Measurements from ENCODE around the gene JAML. TPM values are rescaled to one million over a fixed set of nuclear protein-coding genes. Genes with fewer than 3 reads are reported as not detected.

The JAML gene
- total and polyA plus RNA-seq, 12 donors: 0.50 to 19.5 (median 2.1) TPM

DNA sequence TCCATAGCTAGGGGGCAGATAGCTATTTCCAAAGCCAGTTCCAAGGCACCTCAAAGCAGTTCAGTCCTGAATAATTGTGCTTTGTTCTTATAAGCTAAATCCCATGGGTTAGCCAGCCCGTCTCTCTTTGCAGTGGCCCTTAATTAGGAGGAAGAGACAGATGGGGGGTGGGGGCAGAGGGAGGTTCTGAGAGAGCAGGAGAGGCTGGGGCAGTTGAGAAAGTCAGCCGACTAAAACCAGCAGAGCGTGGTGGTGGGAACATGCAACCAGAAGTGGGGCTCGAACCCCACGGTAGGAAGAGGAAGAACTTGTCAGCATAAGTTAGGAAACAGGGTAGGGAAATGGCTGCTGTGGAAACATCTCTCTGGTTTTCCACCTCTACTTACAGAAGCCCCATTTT is 61.3 kb downstream of the JAML start:
- H3K36me3 ChIP-seq: peaks cover 0 to 6% (median 0%) of the 10 kb centered on the region in 9 donors
- no peak overlapping the region for H3K27ac ChIP-seq
- no peak overlapping the region for H3K4me3 ChIP-seq
- peaks cover 0 to 4% (median 0%) of the 10 kb centered on the region in 7 donors for H3K27me3 ChIP-seq
- 74% methylated on average over 5 of the region's 5 CpGs for WGBS, 2 donors
- no peaks in the 10 kb centered on the region for H3K9me3 ChIP-seq
- H3K4me1 ChIP-seq: peaks cover 0 to 7% (median 0%) of the 10 kb centered on the region in 9 donors
- TF ChIP-seq, protein P1, sequence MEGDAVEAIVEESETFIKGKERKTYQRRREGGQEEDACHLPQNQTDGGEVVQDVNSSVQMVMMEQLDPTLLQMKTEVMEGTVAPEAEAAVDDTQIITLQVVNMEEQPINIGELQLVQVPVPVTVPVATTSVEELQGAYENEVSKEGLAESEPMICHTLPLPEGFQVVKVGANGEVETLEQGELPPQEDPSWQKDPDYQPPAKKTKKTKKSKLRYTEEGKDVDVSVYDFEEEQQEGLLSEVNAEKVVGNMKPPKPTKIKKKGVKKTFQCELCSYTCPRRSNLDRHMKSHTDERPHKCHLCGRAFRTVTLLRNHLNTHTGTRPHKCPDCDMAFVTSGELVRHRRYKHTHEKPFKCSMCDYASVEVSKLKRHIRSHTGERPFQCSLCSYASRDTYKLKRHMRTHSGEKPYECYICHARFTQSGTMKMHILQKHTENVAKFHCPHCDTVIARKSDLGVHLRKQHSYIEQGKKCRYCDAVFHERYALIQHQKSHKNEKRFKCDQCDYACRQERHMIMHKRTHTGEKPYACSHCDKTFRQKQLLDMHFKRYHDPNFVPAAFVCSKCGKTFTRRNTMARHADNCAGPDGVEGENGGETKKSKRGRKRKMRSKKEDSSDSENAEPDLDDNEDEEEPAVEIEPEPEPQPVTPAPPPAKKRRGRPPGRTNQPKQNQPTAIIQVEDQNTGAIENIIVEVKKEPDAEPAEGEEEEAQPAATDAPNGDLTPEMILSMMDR (IDR thresholded peaks at IDR 0.05): no peak
- DNase-seq: no peak
- no peak for ATAC-seq
- intact Hi-C loops (cut with DNase I): no loop called here

DNA sequence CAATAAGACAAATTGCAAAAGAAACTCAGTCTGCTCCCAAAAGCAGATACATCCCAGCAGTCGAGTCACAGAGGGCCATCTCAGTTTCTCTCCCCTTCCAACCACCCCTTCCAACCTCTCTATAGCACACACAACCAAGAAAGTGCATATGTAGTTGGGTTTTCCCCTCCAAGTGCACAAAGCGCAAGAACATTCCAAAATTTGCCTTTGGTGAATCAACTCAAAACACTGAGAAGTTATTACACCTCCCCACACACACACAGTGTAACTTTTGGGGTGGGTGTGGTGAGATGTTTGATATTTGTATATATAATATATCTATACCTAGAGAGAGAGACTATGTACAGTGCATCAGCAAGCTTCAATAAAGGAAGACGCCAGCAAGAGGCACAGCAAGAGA is 62.0 kb downstream of the JAML start:
- H3K9me3 ChIP-seq: no peaks in the 10 kb centered on the region
- no peaks in the 10 kb centered on the region for H3K36me3 ChIP-seq
- H3K4me3 ChIP-seq: no peak overlapping the region
- intact Hi-C loops (cut with DNase I): no loop called here
- 82 to 86% methylated on average over 3 of the region's 3 CpGs for WGBS, 2 donors
- H3K27ac ChIP-seq: no peak overlapping the region
- H3K4me1 ChIP-seq: peaks cover 0 to 7% (median 0%) of the 10 kb centered on the region in 9 donors
- TF ChIP-seq, protein P1 (IDR thresholded peaks at IDR 0.05): no peak
- DNase-seq: no peak
- no peak for ATAC-seq
- H3K27me3 ChIP-seq: peaks cover 0 to 5% (median 0%) of the 10 kb centered on the region in 7 donors

DNA sequence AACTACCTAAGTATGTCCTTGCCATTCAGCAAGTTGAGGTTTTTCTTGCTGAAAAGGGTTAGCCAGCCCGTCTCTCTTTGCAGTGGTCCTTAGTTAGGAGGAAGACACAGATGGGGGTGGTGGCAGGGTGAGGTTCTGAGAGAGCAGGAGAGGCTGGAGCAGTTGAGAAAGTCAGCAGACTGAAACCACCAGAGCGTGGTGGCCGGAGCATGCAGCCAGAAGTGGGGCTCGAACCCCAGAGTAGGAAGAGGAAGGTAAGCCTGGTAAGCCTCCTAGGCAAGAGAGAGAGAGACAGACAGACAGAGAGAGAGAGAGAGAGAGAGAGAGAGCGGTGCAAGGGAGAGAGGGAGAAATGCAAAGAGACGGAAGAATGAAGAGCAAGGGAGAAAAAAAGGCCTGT is 63.0 kb downstream of the JAML start:
- H3K9me3 ChIP-seq: no peaks in the 10 kb centered on the region
- intact Hi-C loops (cut with DNase I): no loop called here
- H3K27me3 ChIP-seq: peaks cover 0 to 16% (median 0%) of the 10 kb centered on the region in 7 donors
- no peak for DNase-seq
- H3K4me1 ChIP-seq: peaks cover 0 to 11% (median 0%) of the 10 kb centered on the region in 9 donors
- no peaks in the 10 kb centered on the region for H3K36me3 ChIP-seq
- 79 to 87% methylated on average over 6 of the region's 6 CpGs for WGBS, 2 donors
- no peak overlapping the region for H3K27ac ChIP-seq
- no peak overlapping the region for H3K4me3 ChIP-seq
- TF ChIP-seq, protein P1 (IDR thresholded peaks at IDR 0.05): no peak
- ATAC-seq: no peak

DNA sequence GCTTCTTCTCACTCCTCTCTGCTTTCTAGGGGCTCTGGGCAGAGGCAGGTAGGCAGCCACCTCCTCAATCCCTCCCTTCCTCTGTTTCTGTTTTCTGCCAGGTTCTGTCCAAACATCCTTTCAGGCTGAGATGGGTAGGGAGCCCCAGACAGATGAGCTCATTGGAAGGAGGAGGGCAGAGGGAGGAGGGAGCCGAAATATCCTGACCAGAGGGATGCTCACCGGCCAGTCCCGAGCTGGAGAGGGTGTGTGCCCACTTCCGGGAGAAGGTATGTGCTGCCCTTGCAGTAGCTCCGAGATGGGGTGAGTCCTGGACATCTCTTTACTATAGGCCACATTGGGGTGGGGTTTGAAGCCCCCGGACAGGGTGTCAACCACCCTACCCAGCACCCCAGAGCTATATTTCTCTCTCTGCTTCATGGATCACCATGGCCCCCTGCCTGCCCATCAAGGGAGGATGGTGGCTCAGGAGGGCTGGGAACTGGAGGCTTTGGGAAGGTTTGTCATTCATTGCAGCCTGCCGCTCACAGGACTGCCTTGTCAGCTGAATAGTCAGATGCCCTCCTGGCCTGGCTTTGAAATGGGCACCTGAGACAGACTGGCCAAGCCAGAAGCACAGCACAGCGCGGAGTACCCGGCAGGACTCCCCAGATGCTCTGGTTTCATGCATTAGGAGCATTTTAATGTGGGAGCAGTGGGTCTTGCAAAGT is 67.5 kb downstream of the JAML start:
- Histone ChIP-seq H3K27me3 (peaks cover 0 to 59% (median 30%) of the 10 kb centered on the region in 7 donors), H3K27ac (no peak overlapping the region), H3K4me1 (peaks cover 0 to 28% (median 12%) of the 10 kb centered on the region in 9 donors), H3K36me3 (no peaks in the 10 kb centered on the region), H3K9me3 (no peaks in the 10 kb centered on the region), H3K4me3 (no peak overlapping the region)
- TF ChIP-seq, protein P1 (IDR thresholded peaks at IDR 0.05): no peak
- 50 to 58% methylated on average over 10 of the region's 10 CpGs for WGBS, 2 donors
- DNase-seq (no peak), ATAC-seq (no peak)
- intact Hi-C loops (cut with DNase I): no loop called here
